Measurements from ENCODE around the gene CDR2L.
"Not testable (repeated sequence)": the region's sequence is repeated elsewhere in the genome, so short reads cannot be mapped to it uniquely, and the experiment has no call there.

Gene CDR2L

GRCh38 chr17:74981979-74982662 lies 5.3 kb upstream of the CDR2L start:
- DNase-seq (ENCODE audit: low spot score in 2 of 2) (peak in 1 of 2 donors; percentile 48), ATAC-seq (ENCODE audit: low read depth) (peak; percentile 88)
- Mint-ChIP-seq H3K27ac (no peak overlapping the region), H3K36me3 (no peaks in the 10 kb centered on the region), H3K4me3 (peak overlapping the region; percentile 89), H3K27me3 (peaks cover 17% of the 10 kb centered on the region), H3K9me3 (no peaks in the 10 kb centered on the region), H3K4me1 (peaks cover 8% of the 10 kb centered on the region)

- not testable (repeated sequence) for H3K27ac Mint-ChIP-seq; H3K4me1 Mint-ChIP-seq; DNase-seq (ENCODE audit: low spot score in 2 of 2); ATAC-seq (ENCODE audit: low read depth); H3K36me3 Mint-ChIP-seq; H3K9me3 Mint-ChIP-seq
- Mint-ChIP-seq H3K27me3 (peaks cover 15% of the 10 kb centered on the region), H3K4me3 (peak overlapping the region; percentile 89)
Measured at GRCh38 chr17:74982663-74983313, 4.6 kb upstream of the CDR2L start.

- no peak overlapping the region for H3K4me3 Mint-ChIP-seq
- H3K27me3 Mint-ChIP-seq, result peaks cover 4% of the 10 kb centered on the region
- peaks cover 7% of the 10 kb centered on the region for H3K4me1 Mint-ChIP-seq
- no peak overlapping the region for H3K27ac Mint-ChIP-seq
- DNase-seq (ENCODE audit: low spot score in 2 of 2) (no peak), ATAC-seq (ENCODE audit: low read depth) (no peak)
- no peaks in the 10 kb centered on the region for H3K9me3 Mint-ChIP-seq
- no peaks in the 10 kb centered on the region for H3K36me3 Mint-ChIP-seq
Measured at GRCh38 chr17:74986206-74986576, 1.2 kb upstream of the CDR2L start.

- no peak overlapping the region for H3K27ac Mint-ChIP-seq
- no peaks in the 10 kb centered on the region for H3K9me3 Mint-ChIP-seq
- H3K36me3 Mint-ChIP-seq, result no peaks in the 10 kb centered on the region
- peak overlapping the region; percentile 77 for H3K4me3 Mint-ChIP-seq
- peaks cover 7% of the 10 kb centered on the region for H3K27me3 Mint-ChIP-seq
- ATAC-seq (ENCODE audit: low read depth) (peak; percentile 48), DNase-seq (ENCODE audit: low spot score in 2 of 2) (peak in 1 of 2 donors; percentile 45)
- H3K4me1 Mint-ChIP-seq, result peaks cover 7% of the 10 kb centered on the region
Measured at GRCh38 chr17:74987909-74988711, 678 bp downstream of the CDR2L start.

GRCh38 chr17:74990581-74991105 lies 3.2 kb downstream of the CDR2L start:
- peaks cover 7% of the 10 kb centered on the region for H3K4me1 Mint-ChIP-seq
- peaks cover 5% of the 10 kb centered on the region for H3K27me3 Mint-ChIP-seq
- DNase-seq (ENCODE audit: low spot score in 2 of 2), result no peak
- H3K27ac Mint-ChIP-seq, result no peak overlapping the region
- no peak overlapping the region for H3K4me3 Mint-ChIP-seq
- ATAC-seq (ENCODE audit: low read depth), result no peak
- no peaks in the 10 kb centered on the region for H3K36me3 Mint-ChIP-seq
- H3K9me3 Mint-ChIP-seq, result no peaks in the 10 kb centered on the region

- DNase-seq (ENCODE audit: low spot score in 2 of 2) (no peak), ATAC-seq (ENCODE audit: low read depth) (no peak)
- no peak overlapping the region for H3K27ac Mint-ChIP-seq
- H3K4me3 Mint-ChIP-seq, result no peak overlapping the region
- no peaks in the 10 kb centered on the region for H3K36me3 Mint-ChIP-seq
- peaks cover 5% of the 10 kb centered on the region for H3K4me1 Mint-ChIP-seq
- H3K9me3 Mint-ChIP-seq, result no peaks in the 10 kb centered on the region
- H3K27me3 Mint-ChIP-seq, result peaks cover 3% of the 10 kb centered on the region
Measured at GRCh38 chr17:74992223-74992622, 4.8 kb downstream of the CDR2L start.

GRCh38 chr17:74994440-74994839 lies 7.0 kb downstream of the CDR2L start:
- Mint-ChIP-seq H3K9me3 (no peaks in the 10 kb centered on the region), H3K4me3 (no peak overlapping the region), H3K27ac (no peak overlapping the region), H3K4me1 (peaks cover 4% of the 10 kb centered on the region), H3K36me3 (no peaks in the 10 kb centered on the region), H3K27me3 (peaks cover 3% of the 10 kb centered on the region)
- ATAC-seq (ENCODE audit: low read depth) (no peak), DNase-seq (ENCODE audit: low spot score in 2 of 2) (no peak)

- Mint-ChIP-seq H3K9me3 (no peaks in the 10 kb centered on the region), H3K27ac (no peak overlapping the region), H3K4me3 (no peak overlapping the region), H3K36me3 (no peaks in the 10 kb centered on the region), H3K4me1 (peaks cover 4% of the 10 kb centered on the region), H3K27me3 (peaks cover 3% of the 10 kb centered on the region)
- DNase-seq (ENCODE audit: low spot score in 2 of 2) (no peak), ATAC-seq (ENCODE audit: low read depth) (no peak)
Measured at GRCh38 chr17:74995847-74996246, 8.4 kb downstream of the CDR2L start.

GRCh38 chr17:74998783-74999182 lies 11.4 kb downstream of the CDR2L start:
- no peaks in the 10 kb centered on the region for H3K36me3 Mint-ChIP-seq
- H3K27me3 Mint-ChIP-seq, result peaks cover 2% of the 10 kb centered on the region
- H3K4me1 Mint-ChIP-seq, result no peaks in the 10 kb centered on the region
- H3K27ac Mint-ChIP-seq, result no peak overlapping the region
- ATAC-seq (ENCODE audit: low read depth), result no peak
- no peak overlapping the region for H3K4me3 Mint-ChIP-seq
- DNase-seq (ENCODE audit: low spot score in 2 of 2), result no peak
- no peaks in the 10 kb centered on the region for H3K9me3 Mint-ChIP-seq

GRCh38 chr17:74999523-74999922 lies 12.1 kb downstream of the CDR2L start:
- peaks cover 2% of the 10 kb centered on the region for H3K27me3 Mint-ChIP-seq

GRCh38 chr17:75001915-75002843 lies 14.7 kb downstream of the CDR2L start:
- peaks cover 5% of the 10 kb centered on the region for H3K27me3 Mint-ChIP-seq
- no peaks in the 10 kb centered on the region for H3K4me1 Mint-ChIP-seq
- DNase-seq (ENCODE audit: low spot score in 2 of 2) (no peak), ATAC-seq (ENCODE audit: low read depth) (no peak)
- no peak overlapping the region for H3K4me3 Mint-ChIP-seq
- no peaks in the 10 kb centered on the region for H3K36me3 Mint-ChIP-seq
- H3K9me3 Mint-ChIP-seq, result no peaks in the 10 kb centered on the region
- H3K27ac Mint-ChIP-seq, result no peak overlapping the region

More at GRCh38 chr17:74999523-74999922, 12.1 kb downstream of the CDR2L start:
- Mint-ChIP-seq H3K4me3 (no peak overlapping the region), H3K36me3 (no peaks in the 10 kb centered on the region), H3K4me1 (no peaks in the 10 kb centered on the region), H3K27ac (no peak overlapping the region), H3K9me3 (no peaks in the 10 kb centered on the region)
- DNase-seq (ENCODE audit: low spot score in 2 of 2) (no peak), ATAC-seq (ENCODE audit: low read depth) (no peak)

- Mint-ChIP-seq H3K4me3 (no peak overlapping the region), H3K27ac (no peak overlapping the region), H3K36me3 (no peaks in the 10 kb centered on the region), H3K27me3 (peaks cover 5% of the 10 kb centered on the region), H3K9me3 (no peaks in the 10 kb centered on the region), H3K4me1 (no peaks in the 10 kb centered on the region)
- DNase-seq (ENCODE audit: low spot score in 2 of 2), result no peak
- ATAC-seq (ENCODE audit: low read depth), result no peak
Measured at GRCh38 chr17:75003070-75003956, 15.9 kb downstream of the CDR2L start.

- H3K27me3 Mint-ChIP-seq, result peaks cover 8% of the 10 kb centered on the region
- no peak overlapping the region for H3K4me3 Mint-ChIP-seq
- ATAC-seq (ENCODE audit: low read depth) (no peak), DNase-seq (ENCODE audit: low spot score in 2 of 2) (no peak)
- no peaks in the 10 kb centered on the region for H3K36me3 Mint-ChIP-seq
- H3K27ac Mint-ChIP-seq, result no peak overlapping the region
- no peaks in the 10 kb centered on the region for H3K9me3 Mint-ChIP-seq
- H3K4me1 Mint-ChIP-seq, result no peaks in the 10 kb centered on the region
Measured at GRCh38 chr17:75003957-75004355, 16.5 kb downstream of the CDR2L start.

Measured in memory B cell (primary cell).